T follicular helper cell (primary cell): ENCODE measurements around the gene B4GALNT1.
"Not testable (repeated sequence)": the region's sequence is repeated elsewhere in the genome, so short reads cannot be mapped to it uniquely, and the experiment has no call there.

Experiments used
- DNase-seq: peaks from one replicate; pipeline ENCODE4 v3.0.0-alpha.2; 2020; ENCODE audit warnings: low read depth

Gene B4GALNT1

DNA sequence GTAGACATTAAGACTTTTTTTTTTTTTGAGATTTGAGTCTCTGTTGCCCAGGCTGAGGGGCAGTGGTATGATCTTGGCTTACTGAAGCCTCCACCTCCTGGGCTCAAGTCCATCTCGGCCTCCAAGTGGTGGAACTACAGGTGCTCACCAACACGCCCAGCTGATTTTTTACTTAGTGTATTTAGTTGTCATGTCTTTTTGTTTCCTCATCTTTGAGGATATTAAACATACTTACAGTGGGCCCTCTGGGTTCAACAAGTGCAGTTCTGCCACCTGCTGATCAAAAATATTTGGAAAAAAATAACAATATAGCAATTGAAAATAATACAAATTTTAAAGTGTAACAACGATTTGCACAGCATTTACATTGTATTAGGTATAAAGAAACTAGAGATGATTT, 4.4 kb upstream of the B4GALNT1 start:
- no peak for DNase-seq

DNA sequence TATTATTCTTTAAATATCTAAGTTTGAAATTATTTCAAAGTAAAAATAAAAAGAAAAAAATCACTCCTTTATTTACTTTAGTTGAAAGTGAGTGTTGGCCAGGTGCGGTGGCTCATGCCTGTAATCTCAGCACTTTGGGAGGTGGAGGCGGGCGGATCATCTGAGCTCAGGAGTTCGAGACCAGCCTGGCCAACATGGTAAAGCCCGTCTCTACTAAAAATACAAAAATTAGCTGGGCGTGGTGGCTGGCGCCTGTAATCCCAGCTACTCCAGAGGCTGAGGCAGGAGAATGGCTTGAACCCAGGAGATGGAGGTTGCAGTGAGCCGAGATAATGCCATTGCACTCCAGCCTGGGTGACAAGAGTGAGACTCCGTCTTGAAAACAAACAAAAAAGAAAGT, 3.7 kb upstream of the B4GALNT1 start:
- DNase-seq: not testable (repeated sequence)

DNA sequence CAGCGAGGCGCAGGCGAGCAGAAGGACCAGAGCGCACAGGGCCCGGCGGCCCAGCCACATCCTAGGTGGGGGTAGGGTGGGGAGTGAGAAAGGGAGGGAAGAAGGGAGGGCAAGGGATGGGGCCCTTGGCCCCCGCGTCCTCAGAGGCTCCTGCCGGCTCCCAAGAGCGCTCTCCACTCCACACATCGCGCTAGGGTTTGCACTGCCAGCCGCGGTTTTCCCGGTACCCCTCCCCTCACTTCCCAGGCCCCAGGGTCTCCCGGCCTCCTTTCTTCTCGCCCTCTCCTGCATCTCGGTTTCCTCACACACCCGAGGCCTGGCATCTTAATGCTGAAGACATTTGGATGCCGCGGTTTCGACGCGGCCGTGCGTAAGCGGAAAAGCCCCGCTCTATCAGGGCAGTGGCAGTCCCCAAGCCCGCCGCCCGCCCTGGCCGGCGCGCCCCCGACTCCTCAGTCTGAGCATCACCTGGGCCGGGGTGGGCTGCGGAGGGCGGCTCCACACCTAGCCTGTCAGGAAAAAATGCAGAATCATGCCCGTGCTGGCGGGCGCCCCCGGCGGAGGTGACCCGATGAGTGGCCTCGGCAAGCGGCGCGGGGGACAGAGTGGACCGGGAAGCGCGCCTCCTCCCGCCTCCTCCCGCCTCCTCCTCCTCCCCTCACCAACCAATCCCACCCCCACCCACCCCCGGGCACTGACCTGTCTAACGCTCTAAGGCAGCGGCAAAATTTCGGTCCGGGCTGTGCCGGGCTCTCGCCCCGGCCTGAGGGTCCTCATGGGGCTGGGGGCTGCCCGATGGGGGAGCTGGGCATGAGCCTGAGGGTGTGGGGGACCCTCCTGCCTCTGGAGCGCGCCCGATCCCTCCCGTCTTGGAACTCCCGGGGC, 686 bp downstream of the B4GALNT1 start:
- no peak for DNase-seq

DNA sequence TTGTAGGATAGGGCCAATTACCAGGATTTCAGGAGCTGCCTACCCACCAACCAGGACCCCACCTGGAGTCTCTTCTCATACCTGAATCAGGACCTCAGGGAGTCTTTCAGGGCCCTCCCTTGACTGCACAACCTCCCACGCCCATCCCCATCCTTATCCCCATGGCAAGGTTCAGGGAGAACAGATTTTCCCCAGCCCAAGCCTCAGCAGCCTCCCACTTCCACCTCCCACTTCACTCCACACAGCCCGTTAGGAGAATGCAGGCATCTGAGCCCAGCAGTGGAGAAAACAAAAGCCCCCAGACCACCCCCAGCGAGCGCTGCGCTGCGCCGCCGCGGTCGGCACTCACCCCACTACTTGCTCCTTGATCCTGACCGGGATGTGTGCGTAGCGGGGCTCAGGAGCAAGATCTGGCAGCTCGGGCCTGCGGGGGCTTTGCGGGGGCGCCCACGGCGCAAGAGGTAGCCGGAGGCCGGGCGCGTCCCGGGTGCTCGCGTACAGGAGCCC, 1.4 kb downstream of the B4GALNT1 start:
- no peak for DNase-seq

DNA sequence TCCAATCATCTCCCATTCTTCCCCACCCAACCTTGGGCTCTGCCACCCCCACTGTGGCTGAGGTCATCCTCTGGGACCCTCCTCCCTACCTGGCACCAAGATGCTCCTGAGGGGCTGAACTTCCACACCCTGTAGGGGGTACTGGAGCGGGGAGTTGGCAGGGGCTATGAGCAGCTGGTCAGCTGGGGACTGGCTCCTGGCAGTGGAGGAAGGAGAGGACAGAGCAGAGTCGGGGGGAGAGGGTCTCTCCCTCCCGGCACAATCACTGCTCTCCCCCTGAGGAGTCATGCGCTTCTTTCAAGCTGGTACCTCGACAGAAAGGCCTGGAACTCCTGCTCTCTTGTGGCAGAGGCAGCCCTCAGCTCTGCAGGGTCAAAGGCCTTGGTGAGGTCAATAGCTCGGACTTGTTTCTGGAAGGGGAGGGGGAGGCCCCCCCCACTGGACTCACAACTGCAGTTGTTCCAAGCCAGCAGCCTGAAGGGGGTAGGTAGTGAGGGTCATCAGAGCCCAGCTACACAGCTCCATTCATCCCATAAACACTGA, 2.0 kb downstream of the B4GALNT1 start:
- DNase-seq: no peak

DNA sequence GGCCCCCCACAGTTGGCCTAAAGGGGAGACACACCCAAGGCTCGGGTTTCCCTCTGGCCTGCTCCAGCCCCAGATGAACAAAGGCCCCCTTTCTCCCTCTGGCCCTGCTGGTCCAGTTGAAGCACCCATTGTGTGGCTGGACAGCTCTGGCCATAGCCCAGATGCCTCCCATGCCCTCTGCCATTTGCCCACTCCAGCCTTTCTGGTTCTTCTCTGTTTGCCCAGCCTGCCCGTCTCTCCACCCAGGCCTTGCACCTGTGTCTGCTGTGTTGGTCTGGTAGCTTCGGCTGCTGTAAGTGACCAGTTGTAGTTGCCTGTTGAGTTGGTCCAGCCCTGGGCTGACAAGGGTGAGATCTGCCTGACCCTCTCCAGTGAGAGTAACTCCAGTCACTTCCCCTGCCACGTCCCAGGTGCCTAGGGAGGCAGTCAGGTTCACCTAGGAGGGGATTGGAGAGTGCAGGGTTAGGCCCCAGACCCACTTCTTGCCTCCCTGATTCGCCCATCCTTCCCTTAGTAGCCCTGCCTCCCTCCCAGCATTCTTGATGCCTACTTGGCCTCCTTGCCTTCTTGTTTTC, 3.0 kb downstream of the B4GALNT1 start:
- no peak for DNase-seq

DNA sequence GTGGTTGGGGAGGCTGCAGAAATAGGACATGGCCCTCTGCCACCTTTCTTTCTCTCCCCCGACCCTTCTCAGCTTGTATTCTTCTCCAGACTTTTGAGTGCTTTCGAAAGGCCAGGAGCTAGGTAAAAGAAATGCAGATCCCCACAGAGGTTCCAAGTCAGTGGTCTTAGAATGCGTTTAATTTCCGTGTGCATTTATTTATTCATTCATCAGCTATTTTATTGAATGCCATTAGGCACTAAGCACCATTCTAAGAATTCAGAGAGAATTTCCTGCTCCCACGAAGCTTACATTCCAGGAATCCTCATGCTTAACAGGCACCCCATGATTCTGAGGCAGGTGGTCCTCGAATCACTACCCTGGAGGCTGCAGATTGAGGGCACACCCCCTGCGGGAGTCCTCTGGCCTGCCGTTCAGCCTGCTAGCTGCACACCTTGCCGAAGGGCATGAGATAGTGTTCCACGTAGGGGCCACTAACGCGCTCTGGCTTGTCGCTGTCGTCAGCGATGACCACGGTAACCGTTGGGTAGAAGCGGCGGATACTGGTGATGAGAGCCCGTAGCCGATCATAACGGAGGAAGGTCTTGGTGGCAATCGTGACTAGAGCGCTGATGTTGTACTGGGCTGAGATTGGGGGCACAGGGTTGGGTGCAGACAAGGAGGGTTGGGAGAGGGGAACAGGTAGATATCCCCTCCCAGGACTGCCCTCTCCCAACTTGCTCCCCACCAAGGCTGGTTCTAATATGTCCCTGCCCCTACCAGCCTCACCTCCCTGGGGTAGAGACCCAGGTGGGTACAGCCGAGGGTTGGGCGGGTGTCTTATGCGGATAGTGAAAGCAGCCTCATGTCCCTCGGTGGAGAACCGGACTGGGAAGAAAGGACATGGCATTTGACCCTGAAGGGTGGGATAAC, 4.5 kb downstream of the B4GALNT1 start:
- no peak for DNase-seq

DNA sequence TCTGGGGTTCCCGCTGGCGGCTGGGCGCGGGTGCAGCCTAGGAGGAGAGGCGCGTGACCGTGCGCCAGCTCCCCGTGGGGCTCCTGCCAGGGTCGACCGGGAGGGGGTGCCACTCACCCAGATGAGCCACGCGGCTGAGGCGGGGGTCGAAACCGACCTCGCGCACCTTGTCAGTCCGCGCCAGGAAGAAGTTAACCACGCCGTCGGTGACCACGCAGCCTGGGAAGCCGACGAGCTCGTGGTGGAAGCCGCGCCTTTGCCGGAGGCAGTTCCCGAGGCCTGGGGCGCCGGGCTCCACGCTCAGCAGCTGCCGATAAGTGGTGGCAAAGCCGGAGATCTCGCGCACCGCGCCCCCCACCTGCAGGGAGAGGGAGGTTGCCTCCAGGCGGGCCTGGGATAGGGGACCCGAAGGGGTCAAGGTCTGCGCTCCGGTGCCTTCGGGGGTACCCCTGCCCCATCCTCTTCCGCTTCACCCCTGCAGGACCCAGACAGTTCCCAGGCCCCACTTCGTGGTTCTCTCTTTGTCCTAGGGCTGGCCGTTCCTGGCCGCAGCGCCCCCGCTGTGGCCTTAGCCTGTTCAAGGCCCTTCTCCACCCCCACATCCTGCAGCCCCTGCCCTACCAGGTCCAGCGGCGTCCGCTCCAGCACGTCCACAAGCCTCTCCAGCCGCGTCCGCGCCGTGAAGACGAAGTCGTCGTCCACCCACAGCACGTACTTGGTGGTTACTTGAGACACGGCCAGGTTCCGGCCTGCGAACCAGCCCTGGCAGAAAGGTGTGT, 5.3 kb downstream of the B4GALNT1 start:
- no peak for DNase-seq

DNA sequence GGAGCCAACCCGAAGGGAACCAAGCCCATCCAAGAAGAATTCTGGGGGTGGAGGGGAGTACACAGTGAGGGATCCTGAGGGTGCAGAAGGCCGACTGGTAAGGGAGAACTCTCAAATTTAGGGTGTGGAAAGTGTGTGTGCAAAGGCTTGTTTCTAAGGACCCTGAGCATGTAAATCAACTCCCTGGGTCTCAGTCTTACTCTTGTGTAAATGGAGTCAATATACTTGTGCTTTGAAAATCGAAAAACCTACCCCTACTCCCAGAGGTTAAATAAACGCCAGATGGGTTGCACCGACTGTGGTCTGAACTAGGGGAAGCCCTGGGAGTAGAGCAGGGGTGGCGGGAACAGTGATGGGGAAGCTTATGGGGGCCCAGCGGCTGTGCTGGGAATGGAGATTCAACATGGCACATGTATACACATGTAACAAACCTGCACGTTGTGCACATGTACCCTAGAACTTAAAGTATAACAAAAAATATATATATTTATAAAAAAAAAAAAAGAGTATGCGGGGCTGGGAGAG, 6.0 kb downstream of the B4GALNT1 start:
- no peak for DNase-seq

DNA sequence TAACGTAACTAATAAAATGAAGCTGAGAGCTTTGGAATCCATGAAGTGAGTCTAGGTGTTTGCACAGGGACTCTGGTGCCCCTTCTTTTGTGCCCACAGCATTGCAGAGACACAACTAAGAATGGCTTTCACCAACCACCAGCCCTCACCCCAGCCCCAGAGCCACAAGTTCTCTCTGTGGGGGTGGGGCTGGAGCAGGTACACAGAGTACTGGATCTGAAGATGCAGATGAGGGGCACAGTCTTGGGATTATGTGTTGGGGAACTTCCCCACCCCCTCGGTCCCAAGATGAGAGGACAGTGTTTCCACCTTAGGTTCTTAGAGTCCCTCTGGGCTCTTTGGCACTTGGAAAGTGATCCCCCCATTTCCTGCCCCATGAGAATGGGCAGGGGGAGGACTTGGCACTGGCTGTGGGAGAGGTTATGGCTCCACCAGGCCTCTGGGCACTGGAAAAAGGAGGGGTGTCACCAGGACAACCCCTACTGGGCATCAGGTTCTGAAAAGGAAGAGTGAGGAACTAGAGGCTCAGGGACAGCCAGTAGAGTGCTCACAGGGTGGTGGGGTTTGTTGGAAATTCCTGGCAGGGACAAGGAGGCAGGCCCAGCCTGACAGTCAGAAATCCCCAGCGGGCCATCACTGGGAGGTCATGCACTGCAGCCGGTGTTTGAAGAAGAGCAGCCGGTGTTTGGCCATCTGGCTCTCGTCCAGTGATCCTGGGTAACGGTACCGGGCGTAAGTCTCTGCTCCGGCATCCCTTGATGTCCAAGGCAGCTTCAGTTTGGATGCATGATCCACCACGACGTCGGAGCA, 6.7 kb downstream of the B4GALNT1 start:
- no peak for DNase-seq

DNA sequence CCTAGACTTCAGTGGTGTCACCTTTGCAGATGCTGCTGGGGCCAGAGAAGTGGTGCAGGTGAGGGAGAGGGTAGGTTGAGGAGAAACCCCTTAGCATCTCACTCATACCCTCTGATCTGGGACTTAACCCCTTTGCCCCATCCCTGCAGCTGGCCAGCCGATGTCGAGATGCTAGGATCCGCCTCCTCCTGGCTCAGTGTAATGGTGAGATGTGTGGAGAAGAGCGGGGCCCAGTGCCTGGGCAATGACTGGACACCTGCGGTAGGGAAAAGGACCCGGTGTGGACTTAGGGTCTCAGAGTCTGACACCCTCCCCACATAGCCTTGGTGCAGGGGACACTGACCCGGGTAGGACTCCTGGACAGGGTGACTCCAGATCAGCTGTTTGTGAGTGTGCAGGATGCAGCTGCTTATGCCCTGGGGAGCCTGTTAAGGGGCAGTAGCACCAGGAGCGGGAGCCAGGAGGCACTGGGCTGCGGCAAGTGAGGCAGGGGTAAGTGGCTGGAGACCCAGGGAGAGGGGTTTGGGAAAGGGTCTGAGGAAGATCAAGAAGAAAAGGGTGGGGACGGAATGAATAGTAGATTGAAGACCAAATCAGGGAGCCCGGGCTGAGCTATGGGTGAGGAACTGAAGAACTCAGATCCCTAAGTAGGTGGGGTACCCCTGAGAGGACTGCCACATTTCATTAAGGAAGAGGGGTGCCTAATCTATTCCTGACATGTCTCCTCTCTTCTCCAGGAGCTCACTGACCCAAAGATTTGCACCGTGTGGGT, 7.6 kb downstream of the B4GALNT1 start:
- no peak for DNase-seq

DNA sequence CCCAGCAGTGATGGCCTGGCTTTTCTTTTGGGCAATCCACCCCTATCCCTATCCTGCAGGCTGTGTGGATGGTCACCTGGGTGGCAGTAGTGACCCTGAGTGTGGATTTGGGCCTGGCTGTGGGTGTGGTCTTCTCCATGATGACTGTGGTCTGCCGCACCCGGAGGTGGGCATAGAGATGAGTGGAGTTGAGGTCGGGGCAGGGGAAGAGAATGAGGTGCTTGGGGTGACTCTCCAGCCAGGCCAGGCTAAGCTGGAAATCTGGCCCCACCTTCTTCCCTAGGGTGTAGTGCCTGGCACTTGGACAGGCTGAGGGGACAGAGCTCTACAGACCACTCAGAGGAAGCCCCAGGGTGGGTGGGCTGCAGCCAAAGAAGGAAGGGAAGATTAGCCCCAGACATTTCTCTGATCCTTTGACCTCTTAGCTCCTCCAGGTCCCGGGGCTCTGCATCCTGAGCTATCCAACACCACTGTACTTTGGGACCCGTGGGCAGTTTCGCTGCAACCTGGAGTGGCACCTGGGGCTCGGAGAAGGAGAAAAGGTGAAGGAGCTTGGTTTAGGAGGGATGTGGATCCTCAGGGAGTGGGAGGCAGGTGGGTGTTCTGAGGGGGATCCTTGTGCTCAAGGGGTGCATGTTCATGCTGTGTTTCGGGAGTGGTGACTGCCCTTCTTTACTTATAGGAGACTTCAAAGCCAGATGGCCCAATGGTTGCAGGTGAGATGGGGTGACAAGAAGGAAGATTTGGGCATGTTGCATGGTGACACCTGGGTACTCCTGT, 8.4 kb downstream of the B4GALNT1 start:
- no peak for DNase-seq

DNA sequence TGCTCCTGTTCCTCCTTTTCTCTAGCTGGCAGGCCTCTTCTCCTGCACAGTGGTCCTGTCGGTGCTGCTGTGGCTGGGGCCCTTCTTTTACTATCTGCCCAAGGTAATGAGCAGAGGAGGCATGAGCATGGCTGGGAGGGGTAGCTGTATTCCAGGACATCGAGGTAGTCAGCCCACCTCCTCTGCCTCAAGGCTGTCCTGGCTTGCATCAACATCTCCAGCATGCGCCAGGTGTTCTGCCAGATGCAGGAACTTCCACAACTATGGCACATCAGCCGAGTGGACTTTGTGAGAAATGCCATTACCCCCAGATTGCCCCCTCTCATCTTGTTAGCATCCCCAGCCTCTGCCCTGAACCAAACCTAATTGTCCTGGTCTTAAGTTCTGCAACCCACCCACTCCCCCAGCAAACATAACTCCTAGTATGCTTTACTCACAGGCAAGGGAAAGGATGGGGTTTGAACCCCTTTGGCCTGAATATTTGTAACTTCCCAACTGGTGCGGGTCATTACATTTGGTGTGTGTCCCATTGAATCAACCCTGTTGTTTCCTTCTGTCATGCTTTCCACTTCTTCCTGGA, 9.1 kb downstream of the B4GALNT1 start:
- DNase-seq: no peak

DNA sequence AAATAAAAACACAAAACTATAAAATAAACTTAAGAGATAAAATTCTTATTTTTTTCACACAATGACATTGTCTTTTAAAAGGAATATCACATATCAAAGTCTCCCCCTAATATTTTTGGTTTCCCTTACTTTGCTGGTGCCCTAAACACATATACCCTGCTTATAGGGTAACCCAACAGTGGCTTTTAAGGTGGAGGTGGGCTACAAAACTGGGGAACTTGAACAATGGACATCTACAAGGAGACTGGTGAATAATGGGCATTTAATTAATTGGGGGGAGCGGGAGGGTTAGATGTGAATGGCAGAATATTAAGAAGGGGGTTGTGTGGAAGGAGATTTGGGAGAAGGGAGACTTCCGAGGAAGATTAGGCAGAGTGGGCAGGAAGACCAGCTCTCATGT, 9.6 kb downstream of the B4GALNT1 start:
- DNase-seq: no peak

DNA sequence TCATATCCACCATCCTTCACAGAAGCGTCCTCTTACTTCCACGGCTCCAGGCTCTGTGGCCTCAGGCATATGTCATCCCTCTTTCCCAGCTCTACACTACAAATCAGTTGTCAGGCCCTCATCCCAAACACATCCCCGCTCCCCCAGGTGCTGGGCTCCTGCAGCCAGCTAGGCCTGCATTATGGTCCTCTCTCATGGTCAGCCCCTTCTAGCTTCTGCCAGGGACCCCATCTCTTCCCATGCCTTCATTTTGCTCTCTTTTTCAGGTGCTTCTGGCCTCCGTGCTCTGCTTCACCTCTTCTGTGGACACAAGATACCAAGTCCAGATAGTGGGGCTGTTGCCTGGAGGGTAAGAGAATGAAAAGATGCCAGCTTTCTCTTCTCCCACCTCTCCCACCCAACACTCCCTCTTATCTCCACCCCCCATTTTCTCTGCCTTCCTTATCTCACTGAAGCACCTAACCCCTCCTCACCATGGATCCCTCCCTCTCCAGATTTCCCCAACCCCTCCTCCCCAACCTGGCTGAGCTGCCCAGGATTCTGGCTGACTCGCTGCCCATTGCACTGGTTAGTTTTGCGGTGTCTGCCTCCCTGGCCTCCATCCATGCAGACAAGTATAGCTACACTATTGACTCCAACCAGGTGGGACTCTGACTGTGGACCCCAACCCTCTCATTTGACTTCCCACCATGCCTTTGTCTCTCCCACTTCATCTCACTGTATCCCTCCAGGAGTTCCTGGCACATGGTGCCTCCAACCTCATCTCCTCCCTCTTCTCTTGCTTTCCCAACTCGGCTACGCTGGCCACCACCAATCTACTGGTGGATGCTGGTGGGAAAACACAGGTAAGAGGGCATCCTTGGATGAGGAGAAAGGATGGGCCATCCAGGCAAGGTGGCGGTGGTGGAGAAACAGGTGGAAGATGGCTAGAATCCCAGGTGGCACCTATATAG, 10.4 kb downstream of the B4GALNT1 start:
- no peak for DNase-seq

DNA sequence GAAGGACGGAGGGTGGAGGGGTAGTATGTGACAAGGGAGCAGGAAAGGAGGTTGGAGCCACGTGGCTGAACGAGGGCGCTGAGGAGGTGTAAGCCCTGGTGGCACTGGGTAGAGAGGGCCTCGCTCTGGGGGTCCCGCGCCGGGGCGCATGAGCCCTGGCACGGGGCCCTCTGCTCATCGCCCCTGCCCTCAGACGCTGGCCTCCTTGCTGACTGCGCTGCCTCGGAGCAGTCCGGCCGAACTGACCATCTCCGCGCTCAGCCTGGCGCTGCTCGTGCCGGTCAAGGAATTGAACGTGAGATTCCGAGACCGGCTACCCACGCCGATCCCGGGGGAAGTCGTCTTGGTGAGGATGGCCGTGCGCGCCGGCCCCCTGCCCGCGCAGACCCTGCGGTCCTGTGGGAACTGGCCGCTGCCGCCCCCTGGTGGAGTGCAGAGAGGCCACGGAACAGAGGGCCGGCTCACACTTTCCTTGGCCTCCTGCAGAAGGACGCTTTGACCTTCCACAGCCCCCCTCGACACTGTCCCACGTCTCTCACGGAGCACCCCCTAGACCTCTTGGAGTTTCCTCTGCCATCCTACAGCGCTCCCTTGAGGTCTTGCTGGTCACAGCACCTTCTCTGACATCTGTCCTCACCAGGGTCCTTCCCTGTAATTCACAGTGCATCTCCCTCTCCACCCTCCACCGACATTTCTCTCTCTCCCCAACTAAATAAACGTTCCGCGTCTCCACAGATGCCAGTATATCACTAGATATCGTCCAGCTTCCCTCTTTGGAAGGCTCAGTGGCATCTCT, 11.3 kb downstream of the B4GALNT1 start:
- DNase-seq: peak; percentile 22
